GM13976 (cell line): ENCODE measurements around the gene TMCC2.
"Not testable (repeated sequence)": the region's sequence is repeated elsewhere in the genome, so short reads cannot be mapped to it uniquely, and the experiment has no call there.

Source experiments
- DNase-seq: peaks from one replicate; pipeline ENCODE4 v3.0.0; 2012; ENCODE audit warnings: low spot score
- CTCF ChIP-seq: IDR thresholded peaks from 2 replicates; pipeline ENCODE4 v1.5.1; 2012; ENCODE audit warnings: borderline replicate concordance, mild to moderate bottlenecking; ENCODE audit not compliant: insufficient read depth; ENCODE audit errors: extremely low read depth, missing control alignments, control extremely low read depth
- in situ Hi-C: fragments of 300-500 bp; cut with MboI; formaldehyde crosslinking; loops from one replicate; pipeline ENCODE4 v1.12.0; 2022; ENCODE audit warnings: low sequenced_read_pairs, mixed read lengths, inconsistent platforms; ENCODE audit not compliant: unreplicated experiment

TMCC2 gene

GRCh38 chr1:205279986-205280385 lies 52.2 kb downstream of the TMCC2 start:
- no peak for DNase-seq
- TF ChIP-seq CTCF: no peak
- in situ Hi-C loops: loop anchor here (5.0 kb wide), 1 partner anchor 42 kb away; the partner anchor contains the start of gene NUAK2

- not testable (repeated sequence) for DNase-seq
- in situ Hi-C loops: loop anchor here (5.0 kb wide), 1 partner anchor 41 kb away; the partner anchor contains the start of gene NUAK2
These were observed 53.1 kb downstream of the TMCC2 start for GRCh38 chr1:205280666-205281395.

GRCh38 chr1:205283270-205284147 lies 55.8 kb downstream of the TMCC2 start:
- no peak for TF ChIP-seq CTCF
- in situ Hi-C loops: loop anchor here (5.0 kb wide), 1 partner anchor 39 kb away; the partner anchor contains the start of gene NUAK2
- no peak for DNase-seq

GRCh38 chr1:205284420-205285144 lies 56.8 kb downstream of the TMCC2 start:
- DNase-seq: peak; percentile 78
- in situ Hi-C loops: loop anchor here (5.0 kb wide), 1 partner anchor 38 kb away; the partner anchor contains the start of gene NUAK2
- no peak for TF ChIP-seq CTCF

GRCh38 chr1:205285381-205286101 lies 57.8 kb downstream of the TMCC2 start:
- TF ChIP-seq CTCF: no peak
- in situ Hi-C loops: no loop called here
- DNase-seq: peak; percentile 64

- in situ Hi-C loops: no loop called here
- no peak for TF ChIP-seq CTCF
- peak; percentile 69 for DNase-seq
These were observed 58.7 kb downstream of the TMCC2 start for GRCh38 chr1:205286335-205286950.
